Keratinocyte (primary cell): Measurements from ENCODE around the gene LSM11. TPM values are rescaled to one million over a fixed set of nuclear protein-coding genes. Genes with fewer than 3 reads are reported as not detected.

Source experiments
- DNase-seq: peaks from one replicate; pipeline ENCODE4 v3.0.0-alpha.2; 2011; ENCODE audit warnings: low read depth, missing footprints, low spot score
- FAIRE-seq: peaks from 2 replicates; lab custom pipeline; 2011; peaks lifted over from hg19 to GRCh38; lab: Jason Lieb, UNC
- H2AFZ ChIP-seq: 2 replicates; pipeline ENCODE4 v1.6.0; 2012; ENCODE audit warnings: low read length, control low read depth, inconsistent platforms; ENCODE audit not compliant: control insufficient read depth
- H3K27ac ChIP-seq: 2 replicates; pipeline ENCODE4 v1.5.1; 2011; ENCODE audit warnings: low read length; ENCODE audit not compliant: control insufficient read depth, insufficient read depth
- H3K27me3 ChIP-seq: 3 replicates; pipeline ENCODE4 v1.6.0; 2011; ENCODE audit warnings: low read length; ENCODE audit not compliant: control insufficient read depth, insufficient read depth; ENCODE audit errors: extremely low read depth
- H3K36me3 ChIP-seq, 2 experiments: 2 replicates in 1 of 2; 3 replicates in 1 of 2; pipeline ENCODE4 v1.5.1; 2011; ENCODE audit warnings: low read length in 2 of 2, mild to moderate bottlenecking in 1 of 2; ENCODE audit not compliant: control insufficient read depth in 2 of 2, insufficient read depth in 2 of 2; ENCODE audit errors: extremely low read depth in 1 of 2
- H3K4me1 ChIP-seq: 3 replicates; pipeline ENCODE4 v1.5.1; 2011; ENCODE audit warnings: low read length; ENCODE audit not compliant: control insufficient read depth, insufficient read depth; ENCODE audit errors: extremely low read depth
- H3K4me2 ChIP-seq: 3 replicates; pipeline ENCODE4 v1.6.0; 2011; ENCODE audit warnings: low read depth, low read length; ENCODE audit not compliant: control insufficient read depth, insufficient read depth; ENCODE audit errors: extremely low read depth
- H3K4me3 ChIP-seq, 3 experiments: fragments of 200-600 bp in 1 of 3; sonication (generic) in 1 of 3; 2 replicates in 2 of 3; 3 replicates in 1 of 3; pipeline ENCODE4 v1.5.1; 2011 to 2016; ENCODE audit warnings: low read length in 3 of 3, mild to moderate bottlenecking in 3 of 3, control low read depth in 2 of 3, inconsistent platforms in 1 of 3, low read depth in 1 of 3, mixed read lengths in 1 of 3, mixed run types in 1 of 3, moderate library complexity in 1 of 3; ENCODE audit not compliant: control insufficient read depth in 2 of 3, insufficient read depth in 2 of 3; ENCODE audit errors: extremely low read depth in 1 of 3
- H3K79me2 ChIP-seq: 2 replicates; pipeline ENCODE4 v1.6.0; 2012; ENCODE audit warnings: low read length; ENCODE audit not compliant: control insufficient read depth, insufficient read depth
- H3K9ac ChIP-seq: 3 replicates; pipeline ENCODE4 v1.6.0; 2011; ENCODE audit warnings: low read length; ENCODE audit not compliant: control insufficient read depth, insufficient read depth; ENCODE audit errors: extremely low read depth
- H3K9me1 ChIP-seq: 3 replicates; pipeline ENCODE4 v1.6.0; 2011; ENCODE audit warnings: low read length; ENCODE audit not compliant: control insufficient read depth, insufficient read depth; ENCODE audit errors: extremely low read depth
- H3K9me3 ChIP-seq: 2 replicates; pipeline ENCODE4 v1.5.1; 2012; ENCODE audit warnings: low read depth, low read length; ENCODE audit not compliant: control insufficient read depth
- H4K20me1 ChIP-seq: 3 replicates; pipeline ENCODE4 v1.6.0; 2011; ENCODE audit warnings: low read length; ENCODE audit not compliant: control insufficient read depth, insufficient read depth; ENCODE audit errors: extremely low read depth
- CTCF ChIP-seq, 3 experiments: IDR thresholded peaks in 1 of 3; conservative IDR thresholded peaks in 1 of 3; optimal IDR thresholded peaks in 1 of 3; 2 replicates in 2 of 3; 3 replicates in 1 of 3; pipeline versions ENCODE3 to v1.5.1; 2011; ENCODE audit warnings: low read length in 3 of 3, mild to moderate bottlenecking in 3 of 3, moderate library complexity in 2 of 3, control low read depth in 1 of 3, inconsistent platforms in 1 of 3; ENCODE audit not compliant: insufficient read depth in 2 of 3; ENCODE audit errors: extremely low read depth in 1 of 3
- EZH2 ChIP-seq: IDR thresholded peaks from one replicate; pipeline ENCODE4 v1.6.1; 2012; ENCODE audit warnings: inconsistent platforms, mild to moderate bottlenecking, low read length, moderate library complexity
- dilution Hi-C: fragments of 300-500 bp; cut with MboI; formaldehyde crosslinking; loops from one replicate; pipeline ENCODE4 v1.7.0; 2020; ENCODE audit warnings: low sequenced_read_pairs; ENCODE audit not compliant: extremely low pct_ligation_motif_present
- polyA plus RNA-seq, 5 experiments: library from polyadenylated mRNA; depleted of rRNA in 3 of 5; stranded (reverse) in 3 of 5; stranded (forward) in 1 of 5; unstranded in 1 of 5; fragments of >200 nt; gene quantifications; 1 replicate in 1 of 5; 2 replicates in 3 of 5; 3 replicates in 1 of 5; pipeline versions ENCODE4 v1.2.1 to v1.2.3, GENCODE V29; 2011 to 2012; ENCODE audit warnings: missing spikeins in 2 of 5, low read depth in 1 of 5, low replicate concordance in 1 of 5

LSM11 gene
- polyA plus RNA-seq, 1 donor (not counting 4 experiments of a cell fraction or from before 2014, with no cell fraction given), result 2.7 TPM

- no peak overlapping the region for H2AFZ ChIP-seq
- no peaks in the 10 kb centered on the region for H3K9me3 ChIP-seq
- peaks cover 3 to 8% of the 10 kb centered on the region in 2 experiments for H3K36me3 ChIP-seq
- no peaks in the 10 kb centered on the region for H3K9me1 ChIP-seq
- H3K4me2 ChIP-seq, result no peak overlapping the region
- peaks cover 4% of the 10 kb centered on the region for H3K4me1 ChIP-seq
- no peaks in the 10 kb centered on the region for H4K20me1 ChIP-seq
- DNase-seq (no peak), FAIRE-seq (no peak)
- H3K79me2 ChIP-seq, result peaks cover 2% of the 10 kb centered on the region
- dilution Hi-C loops, result no loop called here
- H3K27me3 ChIP-seq, result no peaks in the 10 kb centered on the region
- TF ChIP-seq EZH2 (no peak), CTCF (optimal IDR thresholded peaks at IDR 0.05 in 1 of 3, IDR thresholded peaks at IDR 0.05 in 1 of 3, conservative IDR thresholded peaks at IDR 0.05 in 1 of 3; ENCODE audit: extremely low read depth in 1 of 3, insufficient read depth in 2 of 3, low read length in 3 of 3) (no peak)
- H3K9ac ChIP-seq, result no peak overlapping the region
- no peak overlapping the region for H3K27ac ChIP-seq
- H3K4me3 ChIP-seq, result no peak overlapping the region
Measured at GRCh38 chr5:157732596-157733262, 10.8 kb upstream of the LSM11 start.

GRCh38 chr5:157734436-157734835 is 9.1 kb upstream of the LSM11 start:
- TF ChIP-seq CTCF (optimal IDR thresholded peaks at IDR 0.05 in 1 of 3, IDR thresholded peaks at IDR 0.05 in 1 of 3, conservative IDR thresholded peaks at IDR 0.05 in 1 of 3; ENCODE audit: extremely low read depth in 1 of 3, insufficient read depth in 2 of 3, low read length in 3 of 3), result no peak
- TF ChIP-seq EZH2, result no peak
- no peaks in the 10 kb centered on the region for H4K20me1 ChIP-seq
- peaks cover 5 to 8% of the 10 kb centered on the region in 2 experiments for H3K36me3 ChIP-seq
- no peak overlapping the region for H2AFZ ChIP-seq
- no peaks in the 10 kb centered on the region for H3K9me3 ChIP-seq
- H3K27me3 ChIP-seq, result no peaks in the 10 kb centered on the region
- no peak overlapping the region for H3K4me3 ChIP-seq
- FAIRE-seq (no peak), DNase-seq (no peak)
- no peak overlapping the region for H3K27ac ChIP-seq
- H3K4me1 ChIP-seq, result peaks cover 4% of the 10 kb centered on the region
- H3K4me2 ChIP-seq, result no peak overlapping the region
- peaks cover 2% of the 10 kb centered on the region for H3K79me2 ChIP-seq
- H3K9ac ChIP-seq, result no peak overlapping the region
- dilution Hi-C loops, result no loop called here
- H3K9me1 ChIP-seq, result no peaks in the 10 kb centered on the region
